GM21447 (cell line): ENCODE measurements around the gene PROK1.
"Not testable (repeated sequence)": the region's sequence is repeated elsewhere in the genome, so short reads cannot be mapped to it uniquely, and the experiment has no call there.

Experiments used
- ATAC-seq: cut with Tn5 transposase; IDR thresholded peaks from one replicate; pipeline ENCODE4 v1.9.1; 2021; ENCODE audit not compliant: unreplicated experiment

The PROK1 gene

DNA sequence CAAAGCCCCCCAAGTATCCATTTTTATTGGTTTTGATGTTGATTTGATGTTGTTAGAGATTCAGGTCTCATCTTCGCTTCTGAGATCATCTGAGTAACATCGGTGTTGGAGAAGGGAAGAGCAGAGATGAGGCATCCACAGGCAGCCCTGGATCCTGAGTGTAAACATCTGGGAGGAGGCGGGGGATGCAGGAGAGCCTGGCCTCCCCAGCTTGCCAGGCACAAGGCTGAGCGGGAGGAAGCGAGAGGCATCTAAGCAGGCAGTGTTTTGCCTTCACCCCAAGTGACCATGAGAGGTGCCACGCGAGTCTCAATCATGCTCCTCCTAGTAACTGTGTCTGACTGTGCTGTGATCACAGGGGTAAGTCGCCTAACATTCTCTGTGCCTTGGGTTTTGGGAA is at the start of gene PROK1:
PROK1 (plus strand) TSS at position 221 of the 400 bp plus-strand sequence; CDS start at position 289, 68 bp downstream.
- no peak for ATAC-seq

GRCh38 chr1:110403805-110404204 is 47.1 kb upstream of the PROK1 start:
- no peak for ATAC-seq

DNA sequence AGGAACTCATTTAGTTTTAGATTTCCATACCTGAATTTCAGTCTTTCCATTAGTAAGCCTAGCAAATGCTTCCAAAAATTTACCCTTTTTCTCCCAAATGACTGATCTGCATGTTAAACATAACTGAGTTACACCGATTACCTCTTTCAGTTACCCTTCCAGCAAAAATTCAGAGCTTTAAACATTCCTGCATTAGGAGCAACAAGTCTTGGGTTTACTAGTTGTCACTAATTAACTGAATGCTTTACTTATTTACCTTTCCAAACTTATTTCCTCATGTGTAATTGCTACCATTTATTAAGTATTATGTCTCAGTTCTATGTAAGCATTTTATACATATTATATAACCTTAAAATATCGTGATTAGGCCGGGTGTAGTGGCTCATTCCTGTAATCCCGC is 46.5 kb upstream of the PROK1 start:
- ATAC-seq: no peak

- not testable (repeated sequence) for ATAC-seq
Measured at GRCh38 chr1:110406407-110406806, 44.5 kb upstream of the PROK1 start.

DNA sequence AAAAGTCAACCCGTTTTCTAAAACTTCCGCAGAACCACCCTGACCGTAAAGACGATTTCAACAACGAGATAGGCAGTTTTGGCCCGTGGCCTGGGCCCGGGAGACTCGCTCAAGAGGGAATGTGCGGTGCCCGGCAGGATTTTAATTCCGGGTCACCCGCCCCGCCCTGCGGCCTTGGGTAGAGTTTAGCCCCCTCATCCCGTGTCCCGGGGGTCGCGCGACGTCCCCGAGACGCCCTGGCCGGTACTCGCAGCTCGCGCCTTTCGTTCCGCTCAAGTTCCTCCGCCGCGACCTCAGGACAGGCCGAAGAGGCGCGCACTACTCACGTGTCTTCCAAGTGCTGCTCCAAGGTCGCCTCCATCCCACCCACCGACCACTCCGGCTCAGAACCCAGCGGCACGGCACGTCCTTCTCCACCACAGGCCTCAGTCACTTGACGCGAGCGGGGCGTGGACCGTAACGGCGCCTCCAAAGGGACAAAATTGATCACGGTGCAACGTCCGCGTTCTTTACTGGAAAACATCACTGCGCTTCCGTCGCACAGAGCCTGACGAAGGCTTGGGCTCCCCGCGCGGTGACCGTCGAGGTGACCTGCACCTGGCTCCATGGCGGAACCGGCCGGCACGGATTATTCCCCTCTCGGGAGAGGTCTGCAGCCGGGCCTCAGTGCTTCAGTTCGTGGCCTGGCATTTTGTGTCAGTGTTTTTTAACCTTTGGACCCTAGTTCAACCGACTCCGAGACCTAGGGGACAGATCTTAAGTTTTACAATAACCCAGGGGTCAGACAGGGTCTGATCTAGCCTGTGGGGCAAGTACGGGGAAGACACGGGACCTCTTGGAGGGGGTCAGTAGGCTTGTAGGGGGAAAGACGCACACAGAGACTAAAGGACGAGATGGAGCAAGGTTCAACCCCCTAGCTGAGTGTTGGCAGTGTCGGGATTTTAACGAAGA is 43.4 kb upstream of the PROK1 start, which contains the start of gene LAMTOR5:
LAMTOR5 (minus strand) TSS at position 435 of the 951 bp plus-strand sequence; CDS start at position 361, 74 bp downstream.
- ATAC-seq: peak; percentile 85

- no peak for ATAC-seq
Measured at GRCh38 chr1:110408488-110408887, 42.5 kb upstream of the PROK1 start.

GRCh38 chr1:110409316-110409715 is 41.6 kb upstream of the PROK1 start:
- ATAC-seq: no peak

DNA sequence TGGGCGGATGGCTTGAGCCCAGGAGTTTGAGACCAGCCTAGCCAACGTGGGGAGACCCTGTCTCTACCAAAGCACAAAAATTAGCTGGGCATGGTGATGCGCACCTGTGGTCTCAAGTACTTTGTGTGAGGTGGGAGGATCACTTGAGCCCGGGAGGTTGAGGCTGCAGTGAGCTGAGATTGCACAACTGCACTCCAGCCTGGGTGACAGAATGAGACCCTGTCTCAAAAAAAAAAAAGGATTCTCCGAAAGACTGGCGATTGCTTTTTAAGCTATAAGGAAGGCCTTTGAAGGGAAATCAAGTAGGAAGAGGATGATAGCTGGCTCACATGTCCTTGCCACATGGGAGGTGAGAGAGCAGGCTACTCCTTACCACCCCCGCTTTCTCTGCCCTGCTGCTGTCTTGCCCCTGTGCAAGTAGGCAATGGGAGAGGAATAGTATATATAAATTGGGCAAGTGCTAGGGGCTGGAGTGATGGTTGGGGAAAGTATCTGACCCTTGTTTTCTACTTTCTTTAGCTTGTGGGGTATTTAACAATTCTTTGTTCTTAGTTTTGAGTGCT is 39.7 kb upstream of the PROK1 start:
- no peak for ATAC-seq

GRCh38 chr1:110412576-110412975 is 38.4 kb upstream of the PROK1 start:
- peak; percentile 38 for ATAC-seq

GRCh38 chr1:110413045-110413444 is 37.9 kb upstream of the PROK1 start:
- ATAC-seq: not testable (repeated sequence)

DNA sequence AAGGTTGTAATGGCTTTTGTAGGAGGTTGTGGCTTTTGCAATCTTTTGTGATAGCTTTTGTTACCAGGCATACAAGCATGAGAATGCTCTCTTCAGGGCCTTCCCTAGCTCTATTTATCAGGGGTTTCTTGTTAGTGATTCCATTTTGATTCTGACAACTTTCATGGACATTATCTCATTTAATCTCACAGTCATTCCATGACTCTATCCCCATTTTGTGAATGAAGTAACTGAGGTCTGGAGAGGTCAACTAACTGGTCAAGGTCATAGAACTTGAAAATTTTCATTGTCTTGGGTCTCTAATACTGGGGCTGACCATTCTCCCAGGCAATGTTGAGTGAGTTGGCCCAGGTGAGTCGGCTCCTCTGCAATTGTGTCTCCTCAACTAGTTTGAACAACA is 32.2 kb upstream of the PROK1 start:
- ATAC-seq: no peak

DNA sequence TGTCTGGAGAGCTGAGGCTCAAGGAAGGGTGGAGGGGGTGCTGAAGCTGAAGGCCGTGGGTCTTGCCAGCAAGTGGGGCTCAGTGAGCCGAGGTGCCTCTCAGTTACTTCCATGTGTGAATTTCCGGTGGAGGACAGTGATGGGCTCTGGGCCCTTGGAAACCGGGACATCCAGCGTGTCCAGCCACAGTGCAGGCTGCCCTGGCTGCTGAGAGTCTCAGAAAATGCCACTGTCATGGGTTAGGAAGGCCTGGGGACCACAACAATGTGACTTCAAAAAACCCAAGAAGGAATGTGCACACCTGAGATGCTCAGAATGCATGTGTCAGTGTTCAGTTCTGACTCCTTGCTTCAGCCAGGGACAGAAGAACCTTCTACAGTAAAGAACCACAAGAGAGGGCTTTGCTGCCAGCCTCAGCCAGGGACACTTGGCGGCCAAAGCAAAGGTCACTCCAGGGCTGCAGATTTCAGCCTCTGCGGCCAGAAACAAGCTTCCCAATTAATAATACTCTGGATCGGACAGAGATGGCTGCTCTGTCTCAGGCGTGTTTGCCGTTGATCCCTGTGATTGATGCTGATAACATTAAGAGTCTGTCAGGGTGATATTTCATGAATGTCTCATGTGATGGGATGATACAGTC is 30.8 kb upstream of the PROK1 start:
- ATAC-seq: no peak

DNA sequence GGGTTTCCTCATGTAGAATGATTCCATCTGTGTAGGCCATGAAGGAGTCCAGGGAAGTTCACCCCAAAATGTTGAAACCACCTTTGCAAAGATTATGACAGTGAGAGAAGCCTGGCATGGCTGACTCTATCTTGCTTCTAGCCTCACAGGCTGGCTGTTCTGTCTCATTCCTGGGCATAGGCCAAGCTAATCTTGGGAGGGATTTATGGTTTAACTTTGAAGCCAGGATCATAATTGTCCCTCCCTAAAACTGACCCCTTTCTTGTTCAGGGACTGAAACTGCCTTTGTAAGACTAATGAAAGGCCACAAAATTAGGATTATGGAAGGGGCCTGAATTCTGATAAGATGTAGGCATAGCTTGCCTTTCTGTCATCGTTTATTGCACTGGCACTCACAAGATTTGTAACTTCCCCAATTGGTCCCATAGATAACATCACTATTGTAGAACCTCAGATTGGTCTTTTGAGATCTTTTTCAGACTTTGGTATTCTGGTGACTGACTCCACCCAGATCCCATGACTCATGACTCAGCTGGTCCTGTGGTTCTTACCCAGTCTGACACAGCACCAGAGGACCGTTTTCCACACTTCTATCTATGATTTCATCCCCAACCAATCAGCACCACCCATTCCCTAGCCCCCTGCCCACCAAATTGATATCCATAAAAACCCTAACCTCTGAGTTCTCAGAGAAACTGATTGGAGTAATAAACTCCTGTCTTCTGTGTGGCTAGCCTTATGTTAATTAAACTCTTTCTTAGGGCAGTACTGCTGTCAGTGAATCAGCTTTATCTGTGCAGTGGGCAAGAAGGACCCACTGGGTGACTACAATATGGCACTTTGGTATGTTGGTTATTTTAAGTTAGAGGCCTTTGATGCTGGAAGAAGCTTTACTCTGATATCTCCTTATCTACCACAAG is 29.8 kb upstream of the PROK1 start:
- no peak for ATAC-seq

- ATAC-seq: no peak
Measured at GRCh38 chr1:110424699-110425611, 26.0 kb upstream of the PROK1 start.

DNA sequence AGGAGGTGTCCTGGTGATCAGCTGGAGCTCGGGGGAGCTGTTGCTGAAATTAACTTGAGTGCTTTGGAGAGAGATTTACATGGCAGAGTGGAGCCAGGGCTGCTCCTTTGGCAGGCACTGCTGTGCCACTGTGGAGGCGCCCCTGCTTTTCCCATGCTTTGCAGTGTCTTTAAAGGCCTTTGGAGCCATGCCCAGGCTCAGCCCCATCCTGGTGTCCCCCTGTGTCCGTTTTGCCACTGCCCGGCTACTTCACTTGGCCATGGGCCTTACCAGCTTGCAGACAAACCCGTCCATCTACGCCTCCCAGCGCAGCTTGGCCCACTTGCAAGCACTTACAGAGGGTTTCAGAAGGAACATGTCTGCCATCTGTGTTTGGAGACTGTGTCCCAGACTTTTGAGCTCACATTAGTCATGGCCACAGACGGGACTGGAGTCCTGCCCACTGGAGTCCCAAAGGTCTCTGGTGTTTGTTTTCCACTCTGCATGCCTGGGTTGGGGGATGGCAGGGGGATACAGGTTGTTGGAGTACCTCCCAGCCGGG is 25.3 kb upstream of the PROK1 start:
- no peak for ATAC-seq

DNA sequence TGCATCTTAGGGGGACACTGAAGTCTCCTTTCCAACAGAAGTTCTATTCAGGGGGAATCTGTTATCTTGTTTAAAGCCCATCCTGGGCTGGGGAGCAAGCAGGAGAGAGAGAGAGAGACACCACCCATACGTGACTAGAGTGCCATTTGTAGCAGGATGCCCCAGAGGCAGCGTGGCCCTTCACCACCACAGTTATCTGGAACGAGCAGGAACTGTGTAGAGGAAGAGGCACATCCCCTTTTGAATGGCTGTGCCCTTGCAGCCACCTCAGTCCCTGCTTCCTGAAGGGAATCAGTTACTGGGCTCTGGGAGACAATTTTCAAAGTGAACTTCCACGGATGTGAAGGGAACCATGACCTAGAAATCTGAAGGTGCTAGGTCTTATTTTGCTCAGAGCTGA is 24.1 kb upstream of the PROK1 start:
- no peak for ATAC-seq

- no peak for ATAC-seq
Measured at GRCh38 chr1:110428946-110429345, 22.0 kb upstream of the PROK1 start.

DNA sequence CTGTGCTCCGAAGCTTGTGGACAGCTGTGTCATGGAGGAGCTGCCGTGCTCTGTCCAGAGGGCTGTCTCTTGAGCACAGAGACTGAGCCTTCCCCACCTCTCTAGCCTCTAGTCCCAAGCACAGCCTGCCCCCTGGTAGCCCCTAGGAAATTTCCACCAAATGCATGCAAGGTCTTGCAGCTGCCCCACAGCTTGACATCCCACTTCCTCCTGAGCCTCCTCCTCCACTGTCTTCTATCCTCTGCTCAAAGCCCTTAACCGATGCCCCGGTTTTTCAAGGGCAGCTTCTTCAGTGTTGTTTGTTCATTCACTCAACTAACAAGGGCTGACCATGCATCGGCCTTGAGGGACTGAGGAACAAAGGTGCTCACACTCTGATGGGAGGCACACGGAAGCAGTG is 20.6 kb upstream of the PROK1 start:
- no peak for ATAC-seq

DNA sequence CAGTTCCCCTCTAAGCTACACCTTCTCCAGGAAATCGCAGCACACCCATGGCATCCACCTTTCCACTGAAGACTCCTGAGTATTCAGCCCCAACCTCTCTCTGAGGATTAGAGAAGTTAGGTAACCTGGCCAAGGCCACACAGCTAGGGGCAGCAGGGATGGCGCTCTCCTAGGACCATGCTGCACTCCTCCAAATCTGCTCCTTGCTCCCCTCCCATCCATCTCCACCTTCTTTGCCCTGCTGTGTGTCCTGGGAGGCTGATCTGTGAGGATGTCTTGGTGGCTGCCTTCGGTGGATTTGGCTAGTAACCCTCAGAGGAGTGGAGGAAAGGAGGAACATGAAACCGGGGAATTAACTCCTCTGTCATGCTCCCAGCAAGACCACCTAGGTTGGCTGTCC is 20.0 kb upstream of the PROK1 start:
- no peak for ATAC-seq
